GM12864 (cell line): Measurements from ENCODE around the gene KLF17.
"Not testable (repeated sequence)": the region's sequence is repeated elsewhere in the genome, so short reads cannot be mapped to it uniquely, and the experiment has no call there.

Experiments used
- DNase-seq: peaks from one replicate; pipeline ENCODE4 v3.0.0-alpha.2; 2011; ENCODE audit warnings: low read depth
- H3K4me3 ChIP-seq: 2 replicates; pipeline ENCODE4 v1.5.1; 2011; ENCODE audit warnings: mild to moderate bottlenecking, low read depth, low read length, control low read depth
- CTCF ChIP-seq: IDR thresholded peaks from 2 replicates; pipeline ENCODE4 v1.5.1; 2011; ENCODE audit warnings: low read depth, mild to moderate bottlenecking, moderate library complexity, low read length, control low read depth, inconsistent platforms; ENCODE audit errors: missing control alignments

KLF17 gene

GRCh38 chr1:44138239-44138638, 19.6 kb downstream of the KLF17 start:
- DNase-seq, result no peak
- no peak for TF ChIP-seq CTCF

GRCh38 chr1:44139565-44139964, 20.9 kb downstream of the KLF17 start:
- H3K4me3 ChIP-seq, DNase-seq: not testable (repeated sequence)

More at GRCh38 chr1:44138239-44138638, 19.6 kb downstream of the KLF17 start:
- no peak overlapping the region for H3K4me3 ChIP-seq

GRCh38 chr1:44141531-44141930, 22.9 kb downstream of the KLF17 start, which contains the start of gene KLF18:
KLF18 (minus strand) TSS chr1:44141631; CDS start chr1:44141631, 0 bp downstream.
- no peak for DNase-seq

GRCh38 chr1:44144962-44145756, 26.5 kb downstream of the KLF17 start:
- TF ChIP-seq CTCF, result no peak
- DNase-seq, result no peak
- H3K4me3 ChIP-seq, result no peak overlapping the region

More at GRCh38 chr1:44141531-44141930, 22.9 kb downstream of the KLF17 start, which contains the start of gene KLF18:
- TF ChIP-seq CTCF, result no peak
- H3K4me3 ChIP-seq, result no peak within 1 kb of the TSS

GRCh38 chr1:44146536-44147361, 28.1 kb downstream of the KLF17 start:
- DNase-seq, result no peak
- no peak for TF ChIP-seq CTCF
- no peak overlapping the region for H3K4me3 ChIP-seq

- no peak for TF ChIP-seq CTCF
Observed at GRCh38 chr1:44147582-44147981, 29.0 kb downstream of the KLF17 start.

GRCh38 chr1:44151332-44151731, 32.7 kb downstream of the KLF17 start:
- no peak overlapping the region for H3K4me3 ChIP-seq
- no peak for DNase-seq
- TF ChIP-seq CTCF, result no peak

More at GRCh38 chr1:44147582-44147981, 29.0 kb downstream of the KLF17 start:
- DNase-seq, result no peak
- H3K4me3 ChIP-seq, result no peak overlapping the region
